AG09309 (cell line): Measurements from ENCODE around the gene MYCBP2.
A peak's percentile ranks its signal among the peaks of the same experiment; 100 is the strongest.

ENCODE experiments used
- DNase-seq: peaks from one replicate; pipeline ENCODE4 v3.0.0-alpha.2; 2010; ENCODE audit warnings: low read depth
- H3K4me3 ChIP-seq: 2 replicates; pipeline ENCODE4 v1.5.1; 2011; ENCODE audit warnings: mild to moderate bottlenecking, low read depth, low read length, moderate library complexity; ENCODE audit not compliant: control insufficient read depth
- TF ChIP-seq, protein P1 (sequence below): IDR thresholded peaks from 2 replicates; pipeline ENCODE4 v1.5.1; 2011; ENCODE audit warnings: mild to moderate bottlenecking, low read depth, low read length, inconsistent platforms; ENCODE audit not compliant: insufficient read depth, control insufficient read depth; ENCODE audit errors: missing control alignments

The MYCBP2 gene

DNA sequence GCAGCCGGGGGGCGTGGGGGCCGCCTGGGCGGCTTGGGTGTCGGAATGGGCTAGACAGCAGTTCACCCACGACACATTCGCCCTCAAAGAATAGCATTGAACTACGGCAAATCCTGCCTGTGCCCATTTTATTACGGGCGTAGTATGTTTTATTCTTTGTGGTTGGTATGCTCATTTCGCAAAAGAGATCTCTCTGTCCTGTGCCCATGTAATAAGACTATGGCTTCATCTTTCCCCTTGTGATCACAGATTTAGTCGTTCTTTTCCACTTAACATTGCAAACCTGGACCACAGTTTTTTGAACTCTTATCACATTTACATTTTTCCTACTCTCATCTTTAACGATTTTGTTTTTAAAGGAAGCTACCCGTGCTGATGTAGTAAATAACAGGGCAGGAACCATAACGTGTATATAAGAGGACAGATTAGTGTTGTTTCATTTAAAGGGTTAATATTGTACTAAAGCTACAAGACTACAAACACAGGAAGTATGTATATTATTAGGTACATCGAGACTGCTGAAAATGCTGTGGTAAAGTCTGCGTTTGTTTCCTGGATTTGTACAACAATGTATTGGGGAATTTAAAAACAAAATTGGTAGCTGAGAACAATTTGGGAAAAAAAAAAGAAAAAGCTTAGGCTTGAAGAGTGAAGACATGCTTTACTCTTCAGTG lies 3.2 kb upstream of the MYCBP2 start:
- H3K4me3 ChIP-seq, result peak overlapping the region; percentile 88
- DNase-seq, result no peak
- TF ChIP-seq, protein P1, sequence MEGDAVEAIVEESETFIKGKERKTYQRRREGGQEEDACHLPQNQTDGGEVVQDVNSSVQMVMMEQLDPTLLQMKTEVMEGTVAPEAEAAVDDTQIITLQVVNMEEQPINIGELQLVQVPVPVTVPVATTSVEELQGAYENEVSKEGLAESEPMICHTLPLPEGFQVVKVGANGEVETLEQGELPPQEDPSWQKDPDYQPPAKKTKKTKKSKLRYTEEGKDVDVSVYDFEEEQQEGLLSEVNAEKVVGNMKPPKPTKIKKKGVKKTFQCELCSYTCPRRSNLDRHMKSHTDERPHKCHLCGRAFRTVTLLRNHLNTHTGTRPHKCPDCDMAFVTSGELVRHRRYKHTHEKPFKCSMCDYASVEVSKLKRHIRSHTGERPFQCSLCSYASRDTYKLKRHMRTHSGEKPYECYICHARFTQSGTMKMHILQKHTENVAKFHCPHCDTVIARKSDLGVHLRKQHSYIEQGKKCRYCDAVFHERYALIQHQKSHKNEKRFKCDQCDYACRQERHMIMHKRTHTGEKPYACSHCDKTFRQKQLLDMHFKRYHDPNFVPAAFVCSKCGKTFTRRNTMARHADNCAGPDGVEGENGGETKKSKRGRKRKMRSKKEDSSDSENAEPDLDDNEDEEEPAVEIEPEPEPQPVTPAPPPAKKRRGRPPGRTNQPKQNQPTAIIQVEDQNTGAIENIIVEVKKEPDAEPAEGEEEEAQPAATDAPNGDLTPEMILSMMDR, result no peak

DNA sequence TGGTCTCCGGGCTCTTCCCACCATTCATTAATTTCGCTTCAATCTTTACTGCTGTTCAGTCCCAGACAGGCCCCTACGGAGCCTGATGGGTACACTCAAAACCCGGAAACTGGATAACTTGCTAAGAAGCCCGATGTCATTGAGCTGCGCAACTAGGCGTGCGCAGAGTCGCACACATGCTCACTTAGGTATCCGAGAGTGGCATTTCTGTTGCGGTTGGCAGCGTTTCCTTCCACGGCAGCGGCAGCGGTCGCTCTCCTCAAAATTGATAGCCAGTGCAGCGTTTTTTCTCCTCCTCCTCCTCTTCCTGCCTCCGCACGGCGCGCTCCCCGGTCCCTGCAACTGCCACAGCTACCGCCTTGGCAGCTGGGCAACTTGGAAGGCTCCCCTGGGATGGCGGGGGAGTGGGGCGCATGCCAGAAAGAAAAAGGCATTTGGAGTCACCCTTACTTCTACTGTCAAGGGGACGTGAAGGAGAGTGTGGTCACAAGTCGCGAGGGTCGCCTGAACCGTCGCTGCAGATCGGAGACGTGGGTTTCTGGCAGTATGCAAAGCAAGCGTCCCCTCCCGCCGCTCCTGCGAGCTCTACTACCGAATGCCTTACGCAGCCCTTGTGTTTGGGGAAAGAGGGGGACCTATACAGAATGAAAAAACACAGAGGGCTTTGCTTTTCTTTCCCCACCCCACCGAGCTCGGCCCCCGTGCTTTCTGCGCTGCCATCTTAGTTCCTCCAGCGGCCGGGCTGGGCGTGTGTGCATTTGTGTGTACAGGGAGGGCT lies 2.4 kb upstream of the MYCBP2 start:
- TF ChIP-seq, protein P1, result no peak
- peak overlapping the region; percentile 88 for H3K4me3 ChIP-seq
- peak; percentile 90 for DNase-seq

DNA sequence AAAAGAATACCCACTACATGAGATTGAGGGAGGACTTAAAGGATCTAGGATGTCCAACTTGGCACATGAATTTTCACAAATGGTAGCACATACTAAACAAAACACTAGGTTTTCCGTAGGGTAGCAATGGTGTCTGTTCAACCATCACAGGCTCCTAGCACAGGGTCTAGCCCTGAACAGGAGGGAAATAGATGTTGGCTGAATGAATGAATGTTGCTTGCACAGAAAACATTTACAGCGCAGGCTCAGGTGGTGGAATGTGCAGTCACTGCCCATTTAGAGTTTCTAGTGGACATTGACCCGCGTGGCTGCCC lies 1.9 kb upstream of the MYCBP2 start:
- peak overlapping the region; percentile 88 for H3K4me3 ChIP-seq
- TF ChIP-seq, protein P1, result no peak
- no peak for DNase-seq

DNA sequence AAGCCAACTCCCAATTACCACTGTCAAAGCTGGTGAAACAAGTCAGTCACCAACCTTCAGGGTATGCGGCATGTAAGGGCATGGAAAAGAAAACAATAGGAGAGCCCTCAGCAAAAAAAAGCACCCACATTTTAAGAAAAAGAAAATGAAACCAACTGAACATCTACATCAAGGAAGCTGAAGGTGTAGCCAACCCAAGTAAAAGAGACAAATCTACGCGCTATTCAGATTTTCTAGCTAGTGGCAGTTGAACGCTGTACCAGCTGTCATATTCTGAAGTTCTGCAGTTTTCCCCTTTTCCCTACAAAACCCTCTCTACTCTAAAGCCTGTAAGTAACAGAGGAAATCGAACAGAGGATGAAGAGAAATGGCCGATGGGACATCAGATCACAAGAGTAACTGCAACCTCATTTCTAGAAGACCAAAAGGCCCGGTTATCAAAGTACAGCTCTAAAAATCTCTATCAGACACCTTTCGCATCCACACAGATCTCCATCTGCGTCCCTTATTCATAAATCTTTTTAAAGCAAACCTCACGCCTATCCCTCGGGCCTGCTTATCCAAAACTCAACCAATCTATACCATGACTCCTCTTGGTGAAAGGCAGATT lies 1.4 kb downstream of the MYCBP2 start:
- DNase-seq, result no peak
- H3K4me3 ChIP-seq, result peak overlapping the region; percentile 69
- TF ChIP-seq, protein P1, result no peak

DNA sequence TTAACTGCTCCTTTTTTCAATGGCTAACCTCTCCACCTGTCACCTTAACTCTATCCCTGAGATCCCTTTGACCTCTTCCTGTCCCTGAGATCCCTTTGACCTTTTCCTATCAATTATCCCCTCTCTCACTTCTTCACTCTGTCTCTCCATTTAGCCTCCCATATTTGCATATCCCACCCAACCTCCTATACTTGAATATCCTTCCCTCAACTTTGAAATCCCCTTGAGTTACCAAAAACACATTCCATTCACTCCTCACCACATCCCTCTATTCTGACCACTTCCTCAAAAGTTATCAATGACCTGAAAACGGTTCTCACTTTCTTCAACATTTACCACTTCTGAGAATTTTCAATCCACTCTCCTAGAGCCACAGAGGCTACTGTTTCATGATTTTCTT lies 3.0 kb downstream of the MYCBP2 start:
- no peak overlapping the region for H3K4me3 ChIP-seq

DNA sequence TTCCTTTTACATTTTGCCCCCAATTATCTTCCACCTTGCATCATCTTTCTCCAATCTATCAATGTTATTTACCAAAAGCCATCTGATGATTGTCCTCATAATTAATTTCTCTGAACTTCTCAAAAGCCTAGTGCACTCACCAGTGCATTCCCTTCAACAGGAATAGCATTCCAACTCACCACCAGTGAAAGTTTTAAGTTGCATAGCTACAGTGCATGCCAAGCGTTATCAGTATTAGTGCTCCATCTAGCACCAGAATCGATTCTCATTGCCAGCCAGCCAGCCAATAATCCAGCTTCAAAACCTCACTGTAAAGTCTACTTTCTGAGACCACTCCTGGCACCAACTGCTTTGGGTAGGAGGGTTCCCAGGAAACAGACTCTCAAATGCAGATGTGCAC lies 7.4 kb downstream of the MYCBP2 start:
- H3K4me3 ChIP-seq, result no peak overlapping the region
- DNase-seq, result no peak
- TF ChIP-seq, protein P1, result no peak

More for the DNA sequence above, 3.0 kb downstream of the MYCBP2 start:
- DNase-seq, result no peak
- TF ChIP-seq, protein P1, result no peak
